IPS-NIHi7 (cell line): ENCODE measurements around the gene SPATA31D3.
"Not testable (repeated sequence)": the region's sequence is repeated elsewhere in the genome, so short reads cannot be mapped to it uniquely, and the experiment has no call there.

Experiments used
- DNase-seq: peaks from one replicate; pipeline ENCODE4 v3.0.0; 2012; ENCODE audit warnings: mixed read lengths; ENCODE audit errors: extremely low spot score

Gene SPATA31D3

GRCh38 chr9:81979196-81979595 lies 35.9 kb downstream of the SPATA31D3 start:
- DNase-seq, result no peak

- DNase-seq, result no peak
Observed at GRCh38 chr9:81980568-81980967, 37.3 kb downstream of the SPATA31D3 start.

GRCh38 chr9:81981883-81982282 lies 38.6 kb downstream of the SPATA31D3 start:
- DNase-seq, result no peak

GRCh38 chr9:81984928-81985327 lies 41.6 kb downstream of the SPATA31D3 start:
- no peak for DNase-seq

- DNase-seq, result no peak
Observed at GRCh38 chr9:81986051-81986450, 42.8 kb downstream of the SPATA31D3 start.

GRCh38 chr9:81988472-81988871 lies 45.2 kb downstream of the SPATA31D3 start, which contains the start of gene SPATA31D1:
TSS of gene SPATA31D1 (plus strand) at chr9:81988772. CDS start at chr9:81988819, 47 bp downstream.
- DNase-seq, result not testable (repeated sequence)

DNA sequence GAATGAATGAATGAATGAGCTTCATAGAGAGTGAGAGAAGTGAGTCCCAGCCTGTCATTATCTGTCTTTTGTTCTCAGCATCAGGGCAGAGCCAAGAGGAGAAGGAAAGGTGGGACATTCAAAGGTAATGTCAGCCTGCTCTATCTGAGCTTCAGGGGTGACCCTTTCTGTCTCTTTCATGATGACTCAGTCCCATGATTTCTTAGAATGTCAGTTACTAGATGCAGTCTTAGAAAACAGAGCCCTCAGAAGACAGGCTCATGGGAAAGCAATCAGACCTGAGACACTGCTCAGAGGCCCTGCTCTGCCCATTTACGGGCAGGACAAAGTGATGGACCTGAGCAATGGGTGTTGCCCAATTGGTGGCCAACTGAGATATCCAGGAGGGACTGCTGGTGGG lies 46.4 kb downstream of the SPATA31D3 start:
- DNase-seq, result no peak

DNA sequence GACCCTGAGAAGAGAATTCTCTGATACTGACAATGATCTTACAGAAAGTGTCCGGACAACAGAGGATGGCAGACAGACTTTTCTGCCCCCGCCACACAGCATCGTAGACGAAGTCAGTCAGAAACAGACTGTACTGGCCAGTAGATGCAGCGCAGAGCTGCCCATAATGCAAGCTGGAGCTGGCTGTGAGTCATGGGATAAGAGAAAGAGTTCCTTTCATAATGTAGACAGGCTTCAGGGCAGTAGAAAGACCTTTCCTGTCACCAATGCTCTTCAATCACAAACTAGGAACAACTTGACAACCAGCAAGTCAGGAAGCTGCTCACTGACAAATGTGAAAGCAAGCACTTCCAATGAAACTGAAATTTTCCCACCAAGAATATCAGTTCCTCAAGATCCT lies 50.4 kb downstream of the SPATA31D3 start:
- DNase-seq, result no peak
